ENCODE results near the gene ZNF37A.
"Not testable (repeated sequence)": the region's sequence is repeated elsewhere in the genome, so short reads cannot be mapped to it uniquely, and the experiment has no call there.

Gene ZNF37A

DNA sequence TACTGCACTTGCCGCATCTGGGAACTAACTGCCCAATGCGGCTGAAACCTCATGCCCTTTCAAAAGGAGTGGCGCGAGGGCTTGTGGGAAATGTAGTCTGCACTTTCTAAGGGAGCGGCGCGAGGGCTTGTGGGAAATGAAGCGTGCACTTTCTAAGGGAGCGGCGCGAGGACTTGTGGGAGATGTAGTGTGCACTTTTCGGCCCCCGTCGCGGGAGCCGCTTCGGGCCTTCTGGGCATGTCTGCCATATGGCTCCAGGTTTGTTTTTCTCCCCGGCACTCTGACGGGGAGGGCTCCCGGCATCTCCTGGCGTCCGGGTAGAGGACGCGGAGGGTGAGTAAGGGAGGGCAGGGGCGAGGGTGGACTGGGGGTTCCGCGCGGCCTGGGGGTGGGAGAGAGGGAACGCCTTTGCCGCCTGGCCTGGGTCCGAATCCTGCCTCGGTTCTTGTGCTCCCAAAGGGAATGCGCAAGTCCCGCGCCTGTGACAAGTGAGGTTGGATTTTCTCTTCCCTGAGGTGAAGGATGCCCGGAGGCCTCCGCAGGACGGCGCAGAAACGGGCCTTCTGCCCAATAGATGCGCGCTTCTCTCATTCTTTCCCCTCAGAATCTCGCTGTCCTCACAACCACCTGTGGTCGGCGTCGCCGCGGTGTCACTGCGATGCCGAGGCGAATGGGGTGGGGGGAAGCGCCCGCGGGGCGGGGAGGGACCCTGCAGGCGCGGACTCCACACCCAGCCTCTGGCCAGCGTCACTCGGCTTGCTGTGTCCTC lies at the start of gene ZNF37A:
Gene ZNF37A, plus strand, starts transcription at position 180 of the 769 bp plus-strand sequence. CDS start 2,281 bp downstream, outside the sequence.
- DNase-seq, result peak; percentile 74 to 89 (median 78)

DNA sequence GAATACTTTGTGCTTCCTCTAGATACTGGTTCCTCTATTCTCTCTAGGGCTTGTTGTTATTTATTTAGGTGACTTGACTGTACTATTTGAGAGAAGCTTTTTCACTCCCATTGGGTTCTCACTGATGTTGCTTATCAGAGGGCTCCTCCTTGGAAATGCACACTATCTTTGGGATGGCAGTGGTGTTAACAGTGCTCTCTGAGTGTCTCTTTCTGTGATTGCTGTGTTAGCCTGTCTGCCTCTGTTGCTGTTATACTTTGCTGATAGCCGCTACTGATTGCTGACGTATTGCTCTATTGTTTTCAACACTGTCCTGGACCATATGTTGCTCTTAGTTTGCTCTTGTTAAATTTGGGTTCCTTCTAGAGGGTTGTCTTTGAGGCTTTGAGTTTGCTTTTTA lies 49.0 kb upstream of the ZNF37A start:
- DNase-seq, result no peak

DNA sequence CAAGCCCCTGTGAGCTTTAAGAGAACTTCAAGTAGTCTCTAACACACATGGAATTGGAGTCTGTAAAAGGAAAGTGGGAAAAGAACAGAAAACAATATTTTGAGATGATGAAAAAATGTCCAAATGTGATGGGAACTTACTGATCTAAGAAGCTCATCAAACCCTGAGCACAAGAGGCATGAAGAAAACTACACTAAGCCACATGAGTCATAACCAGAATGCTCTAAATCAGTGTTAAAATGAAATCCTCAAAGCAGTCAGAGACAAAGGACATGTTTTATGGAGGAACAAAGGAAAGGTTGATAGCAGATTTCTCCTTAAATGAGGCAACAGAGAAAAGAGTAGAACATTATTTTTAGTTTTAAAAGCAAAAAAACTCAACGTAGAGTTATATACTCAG lies 46.5 kb upstream of the ZNF37A start:
- DNase-seq, result no peak

DNA sequence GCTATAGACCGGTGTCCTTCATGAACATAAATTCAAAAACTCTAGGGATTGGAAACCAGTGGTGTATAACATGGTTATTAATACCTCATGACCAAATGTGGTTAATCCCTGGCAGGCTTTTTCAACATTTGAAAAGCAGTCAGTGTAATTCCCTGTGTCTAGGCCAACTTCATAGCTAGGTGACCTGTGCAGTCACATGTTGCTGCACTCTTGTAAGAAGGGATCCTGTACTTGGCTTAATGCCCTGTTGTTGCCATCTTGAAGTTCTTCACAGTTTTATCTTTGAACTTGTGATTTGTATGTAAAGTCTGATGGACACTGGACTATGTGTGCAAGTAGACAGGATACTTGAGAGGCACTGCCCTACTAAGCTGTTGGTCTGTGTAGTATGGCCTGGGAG lies 43.9 kb upstream of the ZNF37A start:
- no peak for DNase-seq

DNA sequence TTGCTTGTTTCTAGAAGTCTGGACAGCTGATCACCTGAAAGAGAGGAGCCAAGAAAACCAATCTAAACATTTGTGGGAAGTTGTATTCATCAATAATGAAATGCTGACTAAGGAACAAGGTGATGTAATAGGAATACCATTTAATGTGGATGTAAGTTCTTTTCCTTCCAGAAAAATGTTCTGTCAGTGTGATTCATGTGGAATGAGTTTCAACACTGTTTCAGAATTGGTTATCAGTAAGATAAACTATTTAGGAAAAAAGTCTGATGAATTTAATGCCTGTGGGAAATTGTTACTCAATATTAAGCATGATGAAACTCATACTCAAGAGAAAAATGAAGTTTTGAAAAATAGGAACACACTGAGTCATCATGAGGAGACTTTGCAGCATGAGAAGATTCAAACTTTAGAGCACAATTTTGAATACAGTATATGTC lies 39.8 kb upstream of the ZNF37A start:
- DNase-seq, result no peak

DNA sequence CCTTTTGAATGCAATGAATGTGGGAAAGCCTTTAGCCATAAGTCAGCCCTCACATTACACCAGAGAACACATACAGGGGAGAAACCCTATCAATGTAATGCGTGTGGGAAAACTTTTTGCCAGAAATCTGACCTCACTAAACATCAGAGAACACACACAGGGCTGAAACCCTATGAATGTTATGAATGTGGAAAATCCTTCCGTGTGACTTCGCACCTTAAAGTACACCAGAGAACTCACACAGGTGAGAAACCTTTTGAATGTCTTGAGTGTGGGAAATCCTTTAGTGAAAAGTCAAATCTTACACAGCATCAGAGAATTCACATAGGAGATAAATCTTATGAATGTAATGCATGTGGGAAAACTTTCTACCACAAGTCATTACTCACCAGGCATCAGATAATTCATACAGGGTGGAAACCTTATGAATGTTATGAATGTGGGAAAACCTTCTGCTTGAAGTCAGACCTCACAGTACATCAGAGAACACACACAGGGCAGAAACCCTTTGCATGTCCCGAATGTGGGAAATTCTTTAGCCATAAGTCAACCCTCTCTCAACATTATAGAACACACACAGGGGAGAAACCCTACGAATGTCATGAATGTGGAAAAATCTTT lies 38.8 kb upstream of the ZNF37A start:
- DNase-seq, result not testable (repeated sequence)

DNA sequence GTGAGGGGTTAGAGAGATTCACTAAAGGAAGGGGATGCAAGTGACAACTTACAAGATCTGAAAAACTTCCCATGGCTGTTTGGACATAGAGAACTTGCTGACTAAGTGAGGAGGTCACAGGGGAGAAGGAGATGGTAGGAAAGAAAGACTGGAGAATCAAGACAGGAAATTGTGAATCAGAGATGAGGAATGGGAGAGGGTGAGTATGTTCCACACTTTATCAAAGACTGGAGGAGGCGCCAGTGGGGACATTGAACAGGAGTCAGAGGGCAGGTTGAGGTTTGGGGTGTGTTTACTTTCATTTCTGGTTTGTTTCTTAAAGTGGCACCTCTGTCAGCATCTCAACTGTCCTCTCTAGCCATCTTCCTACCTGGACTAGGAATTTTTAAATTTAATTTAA lies 24.5 kb upstream of the ZNF37A start:
- not testable (repeated sequence) for DNase-seq

DNA sequence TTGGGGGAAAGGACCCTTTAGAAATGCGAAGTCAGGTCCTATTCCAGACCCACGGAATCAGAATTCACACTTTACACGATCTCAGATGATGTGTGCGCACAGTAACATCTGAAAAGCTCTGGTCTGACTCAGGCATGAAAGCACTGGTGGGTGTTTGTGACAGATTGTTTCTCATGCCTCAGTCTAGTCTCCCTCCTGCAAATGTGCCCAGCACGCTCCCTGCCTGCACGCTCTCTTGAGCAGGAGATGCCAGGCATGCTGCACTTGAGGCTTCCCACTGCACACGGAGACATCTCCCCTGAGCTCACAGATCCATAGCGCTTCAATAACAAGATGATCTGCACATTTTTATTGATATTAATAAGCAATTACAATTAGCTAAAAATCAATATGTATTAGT lies 23.6 kb upstream of the ZNF37A start:
- no peak for DNase-seq

DNA sequence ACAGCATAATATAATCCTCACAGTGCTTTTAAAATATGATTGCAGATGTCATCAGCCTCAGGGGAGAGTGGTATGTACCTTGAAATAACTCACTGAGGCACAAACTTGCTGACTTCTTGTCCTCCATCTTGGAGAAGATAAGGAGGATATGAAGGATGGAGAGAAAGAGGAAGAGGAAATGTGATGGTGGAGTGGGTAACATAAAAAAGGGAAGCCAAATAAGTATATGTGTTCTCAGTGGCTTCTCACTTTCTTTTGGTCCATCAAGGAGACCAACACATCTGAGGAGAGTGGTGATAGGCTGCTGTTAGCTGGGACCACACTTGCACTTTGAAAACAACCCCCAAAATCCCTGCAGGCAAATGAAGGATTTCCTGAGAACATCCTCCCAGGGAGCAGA lies 21.6 kb upstream of the ZNF37A start:
- DNase-seq, result no peak

DNA sequence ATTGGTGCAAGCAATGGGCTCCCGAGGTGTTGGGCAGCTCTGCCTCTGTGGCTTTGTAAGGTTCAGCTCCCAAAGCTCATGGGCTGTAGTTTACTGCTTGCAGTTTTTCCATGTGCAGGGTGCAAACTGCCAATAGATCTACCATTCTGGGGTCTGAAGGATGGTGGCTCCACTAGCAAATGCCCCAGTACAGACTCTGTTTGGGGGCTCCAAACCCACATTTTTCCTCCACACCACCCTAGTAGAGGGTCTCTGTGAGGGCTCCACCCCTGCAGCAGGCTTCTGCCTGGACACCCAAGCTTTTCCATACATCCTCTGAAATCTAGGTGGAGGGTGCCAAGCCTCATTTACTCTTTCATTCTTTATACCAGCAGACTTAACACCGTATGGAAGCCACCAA lies 17.4 kb upstream of the ZNF37A start:
- DNase-seq, result no peak

DNA sequence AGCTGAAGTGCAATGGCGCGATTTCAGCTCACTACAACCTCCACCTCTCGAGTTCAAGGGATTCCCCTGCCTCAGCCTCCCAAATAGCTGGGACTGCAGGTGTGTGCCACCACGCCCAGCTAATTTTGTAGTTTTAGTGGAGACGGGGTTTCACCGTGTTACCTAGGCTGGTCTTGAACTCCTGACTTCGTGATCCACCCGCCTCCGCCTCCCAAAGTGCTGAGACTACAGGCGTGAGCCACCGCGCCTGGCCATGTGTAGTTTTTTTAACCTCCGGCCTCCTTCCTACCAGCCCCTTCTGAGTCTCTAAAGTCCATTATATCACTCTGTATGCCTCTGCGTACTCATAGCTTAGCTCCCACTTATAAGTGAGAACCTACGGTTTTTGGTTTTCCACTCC lies 819 bp upstream of the ZNF37A start:
- DNase-seq, result not testable (repeated sequence)

DNA sequence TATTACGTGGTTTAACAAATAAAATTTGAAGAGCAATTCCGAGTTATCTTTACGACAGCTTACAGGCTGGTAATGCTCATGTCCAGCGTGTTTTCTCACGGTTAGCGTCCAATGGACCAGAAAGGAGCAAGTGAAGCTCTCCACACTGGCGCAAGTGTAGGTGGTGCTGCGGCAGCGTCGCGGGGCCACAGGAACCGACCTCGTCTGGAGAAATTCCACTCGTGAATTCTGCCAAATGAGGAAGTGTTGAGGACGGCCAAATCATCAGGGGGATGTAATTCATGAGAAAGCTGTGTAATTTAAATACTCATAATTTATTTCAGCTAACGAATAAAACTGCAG lies 350 bp upstream of the ZNF37A start:
- DNase-seq, result no peak

DNA sequence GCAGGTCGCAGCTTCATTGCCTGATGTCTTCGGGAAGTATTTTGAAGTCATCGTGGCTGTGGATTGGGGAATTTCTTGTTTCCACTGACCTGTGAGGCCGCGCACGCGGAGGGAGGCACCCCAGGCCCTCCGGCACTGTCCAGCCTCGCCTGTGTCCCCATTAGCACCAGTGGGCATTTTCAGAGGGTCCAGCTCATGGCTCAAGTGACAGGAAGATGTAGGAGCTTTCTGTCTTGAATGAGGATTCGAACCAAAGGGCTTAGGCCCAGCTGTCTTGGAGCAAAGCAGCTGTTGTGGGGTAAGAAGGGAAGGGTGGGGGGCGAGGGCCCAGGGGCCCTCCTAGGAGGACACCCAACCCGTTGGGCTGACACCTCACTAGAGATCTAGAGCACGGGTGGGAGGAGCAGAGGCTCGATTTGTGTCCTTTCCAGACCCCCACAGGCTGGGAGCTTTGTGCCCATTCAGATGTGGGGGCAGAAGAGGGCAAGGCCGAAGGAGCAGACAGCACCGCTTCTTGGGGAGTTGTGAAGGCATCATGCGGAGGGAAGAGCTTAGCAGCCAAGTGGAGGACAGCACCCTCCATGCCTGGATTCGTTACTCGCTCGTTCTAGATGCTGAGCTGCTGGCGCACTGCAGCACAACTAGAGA lies 914 bp downstream of the ZNF37A start:
- DNase-seq, result no peak

DNA sequence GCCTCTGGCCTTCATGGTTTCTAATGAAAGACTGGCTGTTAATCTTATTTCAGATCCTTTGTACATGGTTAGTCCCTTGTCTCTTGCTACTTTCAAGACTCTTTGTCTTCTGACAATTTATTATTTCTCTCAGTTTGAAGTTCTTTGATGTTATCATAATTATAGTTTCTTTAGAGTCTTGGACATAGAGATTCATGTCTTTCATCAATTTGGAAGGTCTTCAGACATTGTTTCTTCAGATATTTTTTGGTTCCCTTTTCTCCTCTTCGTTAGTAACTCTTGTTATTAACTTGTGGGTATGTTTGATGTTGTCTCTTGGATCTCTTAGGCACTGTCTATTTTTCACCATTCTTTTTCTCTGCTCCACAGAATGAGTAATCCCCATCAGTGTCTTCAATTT lies 8.7 kb downstream of the ZNF37A start:
- no peak for DNase-seq

DNA sequence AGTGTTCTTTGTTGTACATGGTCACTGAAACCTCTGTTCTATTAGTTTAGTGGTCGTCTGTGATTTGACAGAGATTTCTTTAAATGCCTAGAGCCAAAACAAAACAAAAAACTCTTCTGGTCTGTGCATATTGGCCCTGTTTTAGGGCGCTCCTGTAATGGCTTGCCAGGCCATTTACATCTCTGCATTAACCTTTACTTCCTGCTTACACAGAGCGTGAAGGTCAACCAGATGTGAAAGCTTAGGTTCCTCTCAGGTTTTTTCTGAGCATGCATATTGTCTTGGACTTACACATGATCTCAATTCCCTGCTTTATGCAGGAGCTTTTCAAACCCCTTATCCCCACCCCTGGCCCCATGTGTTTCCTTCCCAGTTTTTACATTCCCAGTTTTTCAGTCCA lies 9.6 kb downstream of the ZNF37A start:
- DNase-seq, result no peak

DNA sequence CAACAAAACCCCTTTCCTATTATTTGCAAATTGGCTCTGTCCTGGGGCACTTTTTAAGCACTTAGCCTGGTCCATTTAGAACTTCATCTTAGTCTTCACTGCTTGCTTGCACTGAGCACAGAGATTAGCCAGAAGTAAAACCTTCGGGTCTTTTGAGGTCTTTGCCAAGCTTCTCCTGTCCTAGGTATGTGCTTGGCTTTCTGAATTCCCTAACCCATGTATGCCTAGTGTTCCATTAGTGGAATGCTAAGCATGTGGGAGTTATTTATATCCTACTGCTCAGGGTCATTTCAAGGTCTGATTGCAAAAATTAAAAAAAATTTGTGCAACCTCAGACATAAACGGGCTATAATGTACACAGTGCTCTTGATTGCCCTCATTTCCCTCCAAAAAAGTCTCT lies 18.0 kb downstream of the ZNF37A start:
- DNase-seq, result no peak

DNA sequence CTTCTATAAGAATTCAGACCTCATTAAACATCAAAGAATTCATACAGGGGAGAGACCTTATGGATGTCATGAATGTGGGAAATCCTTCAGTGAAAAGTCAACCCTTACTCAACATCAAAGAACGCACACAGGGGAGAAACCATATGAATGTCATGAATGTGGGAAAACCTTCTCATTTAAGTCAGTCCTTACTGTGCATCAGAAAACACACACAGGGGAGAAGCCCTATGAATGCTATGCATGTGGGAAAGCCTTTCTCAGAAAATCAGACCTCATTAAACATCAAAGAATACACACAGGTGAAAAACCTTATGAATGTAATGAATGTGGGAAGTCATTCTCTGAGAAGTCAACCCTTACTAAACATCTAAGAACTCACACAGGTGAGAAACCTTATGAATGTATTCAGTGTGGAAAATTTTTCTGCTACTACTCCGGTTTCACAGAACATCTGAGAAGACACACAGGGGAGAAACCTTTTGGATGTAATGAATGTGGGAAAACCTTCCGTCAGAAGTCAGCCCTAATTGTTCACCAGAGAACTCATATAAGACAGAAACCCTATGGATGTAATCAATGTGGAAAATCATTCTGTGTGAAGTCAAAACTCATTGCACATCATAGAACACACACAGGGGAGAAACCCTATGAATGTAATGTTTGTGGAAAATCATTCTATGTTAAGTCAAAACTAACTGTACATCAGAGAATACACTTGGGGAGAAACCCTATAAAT lies 24.1 kb downstream of the ZNF37A start:
- no peak for DNase-seq

DNA sequence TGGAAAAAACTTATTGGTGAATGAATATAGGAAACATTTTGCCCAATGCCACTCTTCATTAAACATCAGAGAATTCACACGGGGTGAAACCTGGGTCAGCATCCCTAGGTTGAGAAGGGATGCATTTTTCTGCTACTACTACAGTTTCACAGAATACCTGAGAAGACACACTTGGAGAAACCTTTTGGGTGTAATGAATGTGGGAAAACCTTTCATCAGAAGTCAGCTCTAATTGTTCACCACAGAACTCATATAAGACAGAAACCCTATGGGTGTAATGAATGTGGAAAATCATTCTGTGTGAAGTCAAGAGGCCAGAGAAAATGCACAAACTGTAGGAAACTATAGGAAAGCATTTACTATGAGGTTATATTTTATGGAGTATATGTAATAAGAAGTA lies 24.9 kb downstream of the ZNF37A start:
- DNase-seq, result no peak

DNA sequence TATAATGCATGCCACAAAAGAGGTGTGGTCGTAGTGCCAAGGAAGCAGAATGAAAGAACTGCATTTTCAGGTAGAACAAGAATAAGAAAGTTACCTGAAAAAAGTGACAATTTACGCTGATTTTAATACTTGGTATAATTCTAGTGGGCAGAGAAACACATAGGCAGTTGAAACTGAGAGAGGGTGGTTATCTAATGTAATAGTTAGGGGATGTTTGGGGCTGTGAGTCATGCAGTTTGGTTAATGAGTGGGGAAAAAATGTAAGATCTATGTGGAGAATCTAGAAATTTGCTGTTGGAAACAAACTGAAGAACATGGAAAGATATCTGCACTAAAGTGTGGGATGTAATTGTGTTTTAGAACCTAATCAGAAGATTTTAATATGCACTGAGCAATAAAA lies 33.7 kb downstream of the ZNF37A start:
- no peak for DNase-seq

DNA sequence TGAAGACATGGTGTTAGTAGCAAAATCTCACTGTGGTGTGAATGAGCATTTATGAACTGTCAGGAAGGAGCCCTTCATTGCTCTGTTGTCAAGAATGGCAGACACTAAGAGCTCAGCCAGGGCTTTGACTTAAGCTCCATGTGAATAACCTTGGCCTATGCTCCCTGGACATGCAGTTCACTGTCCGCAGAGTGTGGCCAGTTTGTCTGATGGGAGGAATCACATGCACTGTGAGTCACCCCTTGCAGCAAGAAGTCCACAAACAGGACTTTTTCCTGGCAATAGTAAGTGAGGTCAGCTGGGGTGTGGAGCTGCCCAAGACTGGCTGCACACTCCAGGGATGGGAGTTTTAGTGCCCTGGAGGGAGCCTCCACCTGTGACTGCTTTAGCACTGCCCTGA lies 49.5 kb downstream of the ZNF37A start:
- no peak for DNase-seq

DNA sequence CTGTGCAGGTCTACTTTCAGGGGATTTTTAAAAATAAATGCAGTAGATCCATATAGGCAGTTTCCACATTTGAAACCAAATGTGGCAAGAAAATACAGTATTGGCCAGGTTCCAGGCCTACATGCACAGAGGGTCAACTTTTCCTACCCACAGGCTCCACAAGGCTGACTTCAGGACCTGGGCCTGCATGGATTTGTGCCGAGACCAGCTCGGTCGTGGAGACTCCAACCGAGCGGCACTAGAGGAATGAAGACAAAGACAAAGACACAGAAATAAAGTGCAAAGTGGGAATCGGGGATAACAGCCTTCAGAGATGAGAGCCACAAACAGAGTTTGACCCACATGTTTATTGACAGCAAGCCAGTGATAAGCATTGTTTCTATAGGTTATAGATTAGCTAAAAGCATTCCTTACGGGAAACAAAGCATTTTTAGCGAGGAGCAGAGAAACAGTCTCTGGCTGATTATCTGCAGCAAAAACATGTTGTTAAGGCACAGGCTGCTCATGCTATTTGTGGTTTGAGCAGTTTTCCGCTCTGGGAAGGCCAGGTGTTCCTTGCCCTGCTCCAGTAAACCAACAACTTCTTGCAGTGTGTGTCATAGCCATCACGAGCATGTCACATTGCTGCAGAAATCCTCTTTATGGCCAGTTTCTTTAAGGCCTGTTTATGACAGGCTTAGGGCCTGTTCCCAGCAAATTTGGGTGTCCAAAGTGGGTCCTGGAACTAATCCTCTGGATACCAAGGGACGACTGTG lies 52.6 kb downstream of the ZNF37A start:
- no peak for DNase-seq

DNA sequence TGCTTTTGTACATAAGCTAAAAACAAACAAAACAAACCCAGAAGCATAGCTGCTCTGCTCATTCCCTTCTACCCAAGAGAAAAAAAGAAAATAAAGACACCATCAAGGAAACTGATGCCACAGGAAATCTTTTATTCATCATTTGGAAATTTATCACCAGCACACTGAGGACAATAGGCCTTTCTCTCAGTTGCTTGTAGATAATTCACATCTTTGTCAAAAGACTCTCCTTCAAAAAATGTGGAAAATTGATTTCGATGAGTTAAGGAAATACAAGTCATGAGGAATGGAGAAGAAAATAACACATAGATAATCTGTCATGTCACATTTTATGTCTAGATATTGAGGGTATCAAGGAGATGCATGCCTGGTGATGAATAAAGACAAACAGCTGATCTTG lies 53.5 kb downstream of the ZNF37A start:
- DNase-seq, result no peak

Measured in activated CD4-positive, CD25-positive, alpha-beta regulatory T cell (primary cell).